Forelimb muscle (tissue), 1 donor: Measurements from ENCODE around the gene CLDN25. TPM values are rescaled to one million over a fixed set of nuclear protein-coding genes. Genes with fewer than 3 reads are reported as not detected.

Experiments
- DNase-seq: peaks from one replicate; pipeline ENCODE4 v3.0.0-alpha.2; 2013; ENCODE audit warnings: low read depth
- polyA plus RNA-seq: library from polyadenylated mRNA; unstranded; fragments of 120-200 nt; gene quantifications from one replicate; pipeline ENCODE4 v1.2.1, GENCODE V29; 2013; ENCODE audit not compliant: insufficient read length

Gene CLDN25
- polyA plus RNA-seq, 1 donor = 0.43 TPM

DNA sequence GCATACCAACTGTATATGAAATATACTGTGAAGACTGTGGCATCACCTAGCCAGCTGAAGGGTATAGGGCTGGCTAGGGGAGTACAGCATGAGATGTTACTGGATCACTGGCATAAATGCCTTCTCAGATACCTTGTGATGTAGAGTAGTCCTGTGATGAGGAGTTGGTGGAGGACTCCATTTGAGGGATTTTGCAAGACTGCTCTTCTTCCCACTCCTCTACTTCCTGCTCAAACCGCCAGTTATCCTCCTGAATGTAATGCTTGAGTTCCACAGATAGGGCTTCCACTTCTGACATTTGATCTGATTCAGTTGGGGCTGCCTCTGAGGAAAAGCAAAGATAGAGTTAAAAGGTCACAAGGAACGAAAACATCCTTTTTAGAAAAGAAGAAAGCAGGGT, 29.3 kb downstream of the CLDN25 start:
- DNase-seq = no peak

DNA sequence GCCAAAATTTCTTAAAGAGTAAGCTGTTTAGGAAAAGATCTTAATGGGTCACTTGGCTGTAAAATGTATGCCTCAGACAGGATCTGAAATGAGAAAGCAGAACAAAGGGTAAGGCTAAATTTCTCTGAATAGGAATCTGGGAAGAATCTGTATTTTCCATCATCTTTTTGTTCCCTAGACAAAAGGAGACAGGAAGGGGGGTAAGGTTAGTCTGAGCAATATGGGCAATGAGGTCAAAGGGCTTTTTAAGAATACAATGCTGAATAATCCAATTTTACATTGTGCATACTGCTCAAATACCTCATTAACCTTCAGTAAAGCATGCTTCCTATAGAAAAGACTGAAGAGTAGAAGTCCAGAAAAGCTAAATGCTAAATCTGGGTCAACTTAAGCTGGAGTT, 34.6 kb downstream of the CLDN25 start:
- no peak for DNase-seq

DNA sequence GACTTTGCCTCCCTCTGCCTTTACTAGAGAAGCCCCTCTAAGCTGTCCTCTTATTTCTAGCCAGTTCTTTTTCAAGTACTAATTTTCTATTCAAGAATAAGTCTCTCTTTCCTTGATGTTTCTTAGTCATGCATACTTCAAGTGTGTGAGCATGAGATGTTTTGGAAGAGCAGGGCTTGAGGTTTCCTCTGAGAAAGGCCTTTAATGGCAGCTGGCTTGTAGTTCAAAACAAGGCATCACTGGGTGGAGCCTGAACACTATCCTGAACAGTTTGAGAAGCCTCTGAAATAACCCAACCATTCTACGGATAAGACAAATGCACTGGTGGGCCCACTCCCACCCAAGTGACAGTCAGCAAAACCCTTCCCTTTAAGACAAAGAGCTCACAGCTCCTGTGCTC, 37.6 kb downstream of the CLDN25 start:
- no peak for DNase-seq

DNA sequence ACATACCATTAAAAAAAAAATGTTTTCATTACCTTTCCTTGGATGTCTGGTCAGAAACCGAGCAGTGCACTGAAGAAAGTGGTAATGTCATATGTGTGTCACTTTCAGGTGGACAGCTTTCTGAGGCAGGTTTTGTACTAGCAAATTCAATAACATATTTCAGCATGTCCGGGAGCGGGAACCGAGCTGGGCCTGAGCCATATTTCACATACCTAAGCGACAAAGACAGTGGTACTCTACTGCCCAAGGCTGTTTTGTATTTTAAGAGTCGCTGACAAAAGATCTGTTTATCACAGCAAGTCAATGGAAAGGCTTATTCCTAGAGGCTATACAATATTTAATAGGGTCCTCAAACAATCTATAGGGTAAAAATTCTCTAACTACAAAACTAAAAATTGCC, 38.0 kb downstream of the CLDN25 start:
- no peak for DNase-seq

DNA sequence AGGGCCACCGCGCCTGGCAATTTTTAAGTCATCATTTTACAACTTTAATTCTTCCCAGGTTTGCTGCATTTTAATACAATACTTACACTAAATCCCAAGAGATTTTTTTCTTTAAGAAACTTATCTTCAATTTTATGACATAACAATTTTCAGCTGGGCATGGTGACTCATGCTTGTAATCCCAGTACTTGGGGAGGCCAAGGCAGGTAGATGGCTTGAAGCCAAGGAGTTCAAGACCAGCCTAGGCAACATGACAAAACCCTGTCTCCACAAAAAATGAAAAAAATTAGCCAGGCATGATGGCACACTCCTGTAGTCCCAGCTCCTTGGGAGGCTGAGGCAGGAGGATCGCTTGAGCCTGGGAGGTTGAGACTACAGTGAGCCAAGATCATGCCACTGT, 38.8 kb downstream of the CLDN25 start:
- DNase-seq = no peak

DNA sequence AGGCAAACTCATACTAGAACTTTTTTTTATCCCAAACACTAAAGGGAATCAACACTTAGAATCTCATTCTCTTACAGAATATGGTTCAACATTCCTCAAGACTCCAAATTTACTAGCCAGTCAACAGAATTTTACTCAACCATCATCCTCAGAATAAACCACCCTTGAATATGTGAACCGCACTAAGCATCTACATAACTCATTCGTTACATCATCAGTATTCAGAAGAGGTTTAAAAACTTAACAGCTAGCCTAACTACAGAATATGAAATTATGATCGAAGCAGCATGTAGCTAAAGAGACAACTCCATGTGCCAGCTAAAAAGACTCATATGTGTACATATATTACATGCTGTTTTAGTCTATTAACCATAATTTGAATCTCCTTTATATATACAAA, 47.9 kb downstream of the CLDN25 start:
- DNase-seq = no peak

DNA sequence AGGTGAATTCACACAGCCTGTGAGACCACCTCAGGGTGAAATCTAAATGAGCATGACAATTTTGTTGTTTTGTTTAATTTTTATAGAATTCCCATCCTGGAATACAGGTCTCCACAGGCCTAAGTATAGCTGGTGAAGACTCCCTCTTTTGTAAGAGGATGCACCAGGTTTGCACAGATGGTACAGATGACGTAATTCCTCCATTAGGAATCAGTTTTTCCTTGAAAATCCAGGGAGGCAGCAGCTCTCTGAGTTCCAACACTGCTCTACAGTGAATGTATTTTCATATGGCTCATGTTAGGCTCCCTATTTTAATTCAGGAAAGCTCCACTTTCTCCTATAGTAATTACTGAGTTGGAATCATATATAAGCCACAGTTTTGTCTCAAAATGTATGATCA, 48.6 kb downstream of the CLDN25 start:
- DNase-seq = no peak

DNA sequence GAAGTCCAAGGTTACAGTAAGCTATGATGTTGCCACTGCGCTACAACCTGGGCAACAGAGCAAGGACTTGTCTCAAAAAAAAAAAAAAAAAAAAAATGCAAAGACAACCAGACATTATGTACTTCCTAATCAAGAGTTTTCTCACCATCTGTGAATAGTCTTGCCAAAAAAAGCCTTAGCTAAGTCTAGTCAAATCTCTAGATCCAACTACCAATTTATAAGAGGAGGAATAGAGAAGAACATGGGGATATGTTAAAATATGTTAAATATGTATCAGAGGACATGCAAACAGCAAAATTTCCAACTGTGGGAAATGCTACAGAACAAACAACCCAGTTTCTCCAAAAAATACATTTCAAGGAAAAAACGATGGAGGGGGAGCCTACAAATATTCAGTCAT, 50.2 kb downstream of the CLDN25 start:
- no peak for DNase-seq

Other genes starting within 250 kb of the CLDN25 start
- gene TMPRSS5, start 73.5 kb upstream of the CLDN25 start, polyA plus RNA-seq = 0.99 TPM
- gene ZW10, start 6.1 kb upstream of the CLDN25 start, polyA plus RNA-seq = 14.9 TPM
- 99.1 TPM for gene USP28, start 95.8 kb downstream of the CLDN25 start, polyA plus RNA-seq
- 0.06 TPM for gene HTR3B, start 125.0 kb downstream of the CLDN25 start, polyA plus RNA-seq
- 0.24 TPM for gene HTR3A, start 195.3 kb downstream of the CLDN25 start, polyA plus RNA-seq